Uterus (tissue), 2 donors: ENCODE measurements around the gene ZNF208.

Experiments used
- POLR2A ChIP-seq, 2 donors: fragments of 450-650 bp; IDR thresholded peaks; one replicate each; pipeline ENCODE4 v1.6.1; 2016; ENCODE audit warnings: antibody characterized with exemption in 2 of 2, mild to moderate bottlenecking in 1 of 2, moderate library complexity in 1 of 2
- TF ChIP-seq, protein P1 (sequence below), 4 experiments: fragments of 200-600 bp in 2 of 4; fragments of 450-650 bp in 2 of 4; sonication (generic) in 2 of 4; IDR thresholded peaks; one replicate each; pipeline ENCODE4 v1.5.1; 2016 to 2019; ENCODE audit warnings: antibody characterized with exemption in 4 of 4, mild to moderate bottlenecking in 2 of 4, moderate library complexity in 1 of 4

DNA sequence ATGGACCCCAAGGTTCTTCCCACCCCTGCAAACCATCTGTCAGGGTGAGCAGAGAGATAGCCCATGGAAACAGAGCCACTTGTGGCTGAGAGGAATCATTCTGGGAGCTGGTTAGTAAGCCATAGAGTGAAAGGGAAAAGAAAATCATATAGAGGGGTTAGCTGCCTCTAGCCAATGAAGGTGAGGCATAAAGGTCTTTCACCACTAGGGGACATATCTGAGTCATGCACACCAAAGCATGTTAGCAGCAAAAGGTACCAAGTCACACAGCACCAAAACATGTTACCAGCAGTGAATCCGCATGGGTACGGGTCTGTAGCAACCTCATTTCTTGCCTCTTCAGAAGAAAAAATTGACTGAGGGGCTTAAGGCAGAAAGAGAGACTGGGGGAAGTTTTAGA lies 98.1 kb downstream of the ZNF208 start:
- TF ChIP-seq, protein P1, sequence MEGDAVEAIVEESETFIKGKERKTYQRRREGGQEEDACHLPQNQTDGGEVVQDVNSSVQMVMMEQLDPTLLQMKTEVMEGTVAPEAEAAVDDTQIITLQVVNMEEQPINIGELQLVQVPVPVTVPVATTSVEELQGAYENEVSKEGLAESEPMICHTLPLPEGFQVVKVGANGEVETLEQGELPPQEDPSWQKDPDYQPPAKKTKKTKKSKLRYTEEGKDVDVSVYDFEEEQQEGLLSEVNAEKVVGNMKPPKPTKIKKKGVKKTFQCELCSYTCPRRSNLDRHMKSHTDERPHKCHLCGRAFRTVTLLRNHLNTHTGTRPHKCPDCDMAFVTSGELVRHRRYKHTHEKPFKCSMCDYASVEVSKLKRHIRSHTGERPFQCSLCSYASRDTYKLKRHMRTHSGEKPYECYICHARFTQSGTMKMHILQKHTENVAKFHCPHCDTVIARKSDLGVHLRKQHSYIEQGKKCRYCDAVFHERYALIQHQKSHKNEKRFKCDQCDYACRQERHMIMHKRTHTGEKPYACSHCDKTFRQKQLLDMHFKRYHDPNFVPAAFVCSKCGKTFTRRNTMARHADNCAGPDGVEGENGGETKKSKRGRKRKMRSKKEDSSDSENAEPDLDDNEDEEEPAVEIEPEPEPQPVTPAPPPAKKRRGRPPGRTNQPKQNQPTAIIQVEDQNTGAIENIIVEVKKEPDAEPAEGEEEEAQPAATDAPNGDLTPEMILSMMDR (IDR thresholded peaks at IDR 0.05) = no peak
- no peak for TF ChIP-seq POLR2A (IDR thresholded peaks at IDR 0.05)
